ENCODE data around the gene CPSF3.

DNA sequence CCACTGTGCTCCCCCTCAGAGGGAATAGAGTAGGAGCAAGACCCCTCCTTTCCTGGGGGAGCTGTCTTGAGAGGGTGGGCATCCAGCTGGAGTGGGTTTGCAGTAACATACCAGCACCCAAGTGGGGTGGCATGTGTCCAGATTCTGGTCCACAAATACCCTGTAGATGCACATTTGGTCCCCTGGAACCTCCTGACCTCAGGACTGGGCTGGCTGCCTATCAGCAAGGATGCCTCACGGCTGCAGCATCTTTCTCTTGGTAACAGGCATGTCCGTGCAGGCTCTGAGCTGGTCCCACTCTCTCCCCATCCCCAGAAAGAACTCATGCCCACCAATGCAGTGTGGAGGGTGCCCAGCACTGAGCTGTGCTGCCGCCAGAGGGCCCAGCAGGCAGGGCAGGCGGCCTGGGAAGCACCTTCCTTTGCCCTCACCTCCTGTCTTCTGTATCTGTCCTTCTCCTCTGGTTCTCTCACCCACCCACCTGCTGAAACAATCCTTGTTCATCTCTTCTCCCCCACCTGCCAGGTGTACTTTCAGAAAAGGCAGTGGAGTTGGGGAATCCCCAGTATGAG is 47.5 kb upstream of the CPSF3 start:
- TF ChIP-seq, protein P1, sequence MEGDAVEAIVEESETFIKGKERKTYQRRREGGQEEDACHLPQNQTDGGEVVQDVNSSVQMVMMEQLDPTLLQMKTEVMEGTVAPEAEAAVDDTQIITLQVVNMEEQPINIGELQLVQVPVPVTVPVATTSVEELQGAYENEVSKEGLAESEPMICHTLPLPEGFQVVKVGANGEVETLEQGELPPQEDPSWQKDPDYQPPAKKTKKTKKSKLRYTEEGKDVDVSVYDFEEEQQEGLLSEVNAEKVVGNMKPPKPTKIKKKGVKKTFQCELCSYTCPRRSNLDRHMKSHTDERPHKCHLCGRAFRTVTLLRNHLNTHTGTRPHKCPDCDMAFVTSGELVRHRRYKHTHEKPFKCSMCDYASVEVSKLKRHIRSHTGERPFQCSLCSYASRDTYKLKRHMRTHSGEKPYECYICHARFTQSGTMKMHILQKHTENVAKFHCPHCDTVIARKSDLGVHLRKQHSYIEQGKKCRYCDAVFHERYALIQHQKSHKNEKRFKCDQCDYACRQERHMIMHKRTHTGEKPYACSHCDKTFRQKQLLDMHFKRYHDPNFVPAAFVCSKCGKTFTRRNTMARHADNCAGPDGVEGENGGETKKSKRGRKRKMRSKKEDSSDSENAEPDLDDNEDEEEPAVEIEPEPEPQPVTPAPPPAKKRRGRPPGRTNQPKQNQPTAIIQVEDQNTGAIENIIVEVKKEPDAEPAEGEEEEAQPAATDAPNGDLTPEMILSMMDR (IDR thresholded peaks at IDR 0.05) = no peak
- no peak for TF ChIP-seq POLR2A (IDR thresholded peaks at IDR 0.05)
